Ishikawa (cell line): ENCODE measurements around the gene B3GALT5.

Source experiments
- EP300 ChIP-seq: IDR thresholded peaks from 2 replicates; pipeline ENCODE4 v1.6.1; 2012; ENCODE audit warnings: borderline replicate concordance
- RAD21 ChIP-seq: IDR thresholded peaks from 2 replicates; pipeline ENCODE4 v1.6.1; 2012; ENCODE audit warnings: low read depth
- TAF1 ChIP-seq: IDR thresholded peaks from 2 replicates; pipeline ENCODE4 v1.6.1; 2012; ENCODE audit warnings: low read depth, mild to moderate bottlenecking
- TCF12 ChIP-seq: IDR thresholded peaks from 2 replicates; pipeline ENCODE4 v1.6.1; 2012; ENCODE audit warnings: low read depth
- TEAD4 ChIP-seq: IDR thresholded peaks from 2 replicates; pipeline ENCODE4 v1.6.1; 2012
- TF ChIP-seq, protein P1 (sequence below): IDR thresholded peaks from 2 replicates; pipeline ENCODE4 v1.6.1; 2012

DNA sequence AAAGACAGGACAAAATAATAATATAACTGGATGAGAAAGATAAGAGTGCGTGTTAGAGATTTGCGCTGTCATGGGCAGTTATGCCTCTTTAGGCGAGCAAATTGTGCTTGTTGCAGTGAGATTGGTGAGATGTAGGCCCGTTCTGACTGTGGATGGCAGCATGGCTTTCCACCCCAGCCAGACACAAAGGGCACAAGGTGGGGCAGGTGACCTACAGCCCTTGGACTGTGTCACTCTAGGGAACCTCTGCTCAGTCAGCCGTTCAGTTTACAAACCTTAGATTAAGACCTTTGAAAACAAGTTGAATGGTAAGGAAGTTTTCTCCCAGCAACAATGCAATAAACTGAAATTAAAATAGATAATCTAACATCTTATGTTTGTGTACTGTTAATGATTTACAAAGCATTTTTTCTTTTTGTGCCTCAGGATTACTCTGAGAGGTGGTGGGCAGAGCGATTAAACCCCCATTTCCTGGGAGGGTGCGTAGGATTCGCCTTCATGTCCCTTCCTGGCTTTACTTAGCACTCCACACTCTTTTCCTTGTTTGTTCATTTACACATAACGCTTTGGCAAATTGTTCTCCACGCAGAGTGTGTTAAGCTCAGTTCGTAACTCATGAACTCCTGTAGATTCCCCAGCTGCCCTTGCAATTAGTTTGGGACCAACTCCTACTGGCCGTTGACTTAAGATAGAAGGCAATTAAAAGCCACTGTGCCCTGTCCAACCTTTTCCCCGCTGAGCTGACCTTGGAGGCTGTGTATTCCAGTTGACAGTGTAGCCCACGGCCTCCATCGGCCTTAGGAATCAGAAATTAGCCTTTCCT, 74.1 kb downstream of the B3GALT5 start:
- TF ChIP-seq RAD21 (no peak), TAF1 (no peak), EP300 (no peak), TEAD4 (no peak), TCF12 (no peak)
- TF ChIP-seq, protein P1, sequence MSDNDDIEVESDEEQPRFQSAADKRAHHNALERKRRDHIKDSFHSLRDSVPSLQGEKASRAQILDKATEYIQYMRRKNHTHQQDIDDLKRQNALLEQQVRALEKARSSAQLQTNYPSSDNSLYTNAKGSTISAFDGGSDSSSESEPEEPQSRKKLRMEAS, result no peak
